Omental fat pad (tissue), 4 donors: ENCODE results near the gene CYP4A22. TPM values are rescaled to one million over a fixed set of nuclear protein-coding genes. Genes with fewer than 3 reads are reported as not detected.
A peak's percentile ranks its signal among the peaks of the same experiment; 100 is the strongest.

Source experiments
- ATAC-seq: fragments of 150-250 bp; one replicate; pipeline ENCODE4 v1.9.1; 2016; ENCODE audit warnings: mild to moderate bottlenecking, moderate library complexity; ENCODE audit not compliant: low FRiP score
- DNase-seq: peaks from one replicate; pipeline ENCODE4 v3.0.0-alpha.2; 2019; ENCODE audit warnings: low spot score
- CTCF ChIP-seq, 3 donors: fragments of 450-650 bp; IDR thresholded peaks; one replicate each; pipeline ENCODE4 v1.5.1; 2016 to 2017; ENCODE audit warnings: antibody characterized with exemption in 3 of 3, mild to moderate bottlenecking in 3 of 3, moderate library complexity in 2 of 3
- total RNA-seq, 4 donors: library from RNA; depleted of rRNA; stranded (reverse); fragments of >200 nt; gene quantifications; one replicate each; pipeline ENCODE4 v1.1.0, GENCODE V29; 2016

The CYP4A22 gene
- total RNA-seq, 4 donors from 2014 or later = 0.72 to 5.8 (median 0.97) TPM

GRCh38 chr1:47178654-47179016 is 41.4 kb downstream of the CYP4A22 start:
- no peak for DNase-seq

DNA sequence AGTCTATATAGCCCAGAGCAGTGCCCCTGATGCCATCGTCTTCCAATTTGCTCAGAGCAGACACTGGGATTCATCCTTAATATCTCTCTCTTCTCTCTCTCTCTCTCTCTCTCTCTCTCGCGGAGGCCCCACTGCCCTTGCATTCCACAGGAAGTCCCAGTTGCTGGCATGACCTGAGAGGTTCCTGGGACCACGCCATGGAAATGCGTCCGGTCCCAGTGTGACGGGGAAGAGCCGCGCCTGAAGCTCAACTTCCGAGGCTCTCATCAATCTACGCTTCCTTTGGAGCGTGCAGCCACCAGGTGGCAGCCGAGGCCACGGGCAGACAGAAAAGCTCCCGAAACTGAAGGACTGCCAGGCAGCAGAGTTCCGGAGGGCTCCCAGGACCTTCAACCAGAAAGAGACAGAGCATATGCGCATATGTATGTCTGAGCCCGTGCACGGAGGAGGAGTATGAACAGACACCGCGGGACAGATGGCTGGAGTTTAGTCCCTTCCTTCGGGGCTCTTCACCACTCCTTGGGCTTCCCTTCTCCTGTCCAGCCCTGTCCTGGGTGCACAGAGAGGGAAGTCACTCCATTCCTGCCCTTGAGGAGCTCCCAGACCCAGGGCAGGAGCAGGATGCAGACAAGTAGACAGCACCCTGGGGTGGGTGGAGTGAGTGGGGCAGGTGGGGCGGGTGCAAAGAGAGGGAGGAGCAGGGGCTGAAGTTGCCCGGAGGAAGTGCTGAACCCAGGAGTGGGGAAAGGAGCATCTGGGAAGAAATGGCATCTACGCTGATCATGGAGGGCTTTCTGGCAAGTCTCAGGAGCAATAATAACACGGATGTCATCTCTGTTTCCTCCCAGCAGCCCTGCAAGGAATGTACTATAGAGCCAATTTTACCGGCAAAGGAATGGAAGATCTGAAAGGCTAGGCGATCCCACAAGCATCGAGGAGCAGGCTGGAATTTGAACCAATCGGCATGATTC is 42.1 kb downstream of the CYP4A22 start:
- DNase-seq (peak; percentile 82), ATAC-seq (peak; percentile 63)
- TF ChIP-seq CTCF (IDR thresholded peaks at IDR 0.05) = peak in 1 of 3 donors; percentile 47

More at GRCh38 chr1:47178654-47179016, 41.4 kb downstream of the CYP4A22 start:
- ATAC-seq = no peak
- TF ChIP-seq CTCF (IDR thresholded peaks at IDR 0.05) = no peak

- ATAC-seq (no peak), DNase-seq (no peak)
- no peak for TF ChIP-seq CTCF (IDR thresholded peaks at IDR 0.05)
Measured at GRCh38 chr1:47179988-47180563, 42.8 kb downstream of the CYP4A22 start.

- no peak for TF ChIP-seq CTCF (IDR thresholded peaks at IDR 0.05)
- ATAC-seq = no peak
- DNase-seq = no peak
Measured at GRCh38 chr1:47180603-47181094, 43.4 kb downstream of the CYP4A22 start.

GRCh38 chr1:47181095-47181954 is 44.1 kb downstream of the CYP4A22 start:
- DNase-seq = no peak
- no peak for TF ChIP-seq CTCF (IDR thresholded peaks at IDR 0.05)
- ATAC-seq = no peak

- ATAC-seq (peak; percentile 35), DNase-seq (no peak)
- TF ChIP-seq CTCF (IDR thresholded peaks at IDR 0.05) = no peak
Measured at GRCh38 chr1:47181955-47182675, 44.9 kb downstream of the CYP4A22 start.
